Stimulated activated CD4-positive, alpha-beta T cell treated with anti-CD3 and anti-CD28 coated beads, Interleukin-1b, Interleukin-23, amount 100 ng/mL, for 24 hours (primary cell): Measurements from ENCODE around the gene VEZF1.

ENCODE experiments used
- DNase-seq, 4 experiments: peaks; one replicate each; pipeline ENCODE4 v3.0.0-alpha.2; 2020; ENCODE audit warnings: low read depth in 4 of 4, low spot score in 1 of 4

VEZF1 gene

GRCh38 chr17:57931488-57932137 lies 56.4 kb downstream of the VEZF1 start:
- DNase-seq, result no peak

- no peak for DNase-seq
Observed at GRCh38 chr17:57930239-57930638, 57.8 kb downstream of the VEZF1 start.

GRCh38 chr17:57929386-57929785 lies 58.7 kb downstream of the VEZF1 start:
- DNase-seq, result no peak

- DNase-seq, result no peak
Observed at GRCh38 chr17:57928928-57929327, 59.1 kb downstream of the VEZF1 start.

- no peak for DNase-seq
Observed at GRCh38 chr17:57927048-57927723, 60.9 kb downstream of the VEZF1 start.

- no peak for DNase-seq
Observed at GRCh38 chr17:57926723-57927047, 61.4 kb downstream of the VEZF1 start.

- no peak for DNase-seq
Observed at GRCh38 chr17:57925361-57925990, 62.6 kb downstream of the VEZF1 start.

GRCh38 chr17:57924677-57925076 lies 63.4 kb downstream of the VEZF1 start:
- DNase-seq, result no peak
